ENCODE measurements around the gene TNFAIP1. TPM values are rescaled to one million over a fixed set of nuclear protein-coding genes. Genes with fewer than 3 reads are reported as not detected.

Gene TNFAIP1
- polyA plus RNA-seq, 3 donors from 2014 or later: 4.7 to 11.6 (median 6.7) TPM

DNA sequence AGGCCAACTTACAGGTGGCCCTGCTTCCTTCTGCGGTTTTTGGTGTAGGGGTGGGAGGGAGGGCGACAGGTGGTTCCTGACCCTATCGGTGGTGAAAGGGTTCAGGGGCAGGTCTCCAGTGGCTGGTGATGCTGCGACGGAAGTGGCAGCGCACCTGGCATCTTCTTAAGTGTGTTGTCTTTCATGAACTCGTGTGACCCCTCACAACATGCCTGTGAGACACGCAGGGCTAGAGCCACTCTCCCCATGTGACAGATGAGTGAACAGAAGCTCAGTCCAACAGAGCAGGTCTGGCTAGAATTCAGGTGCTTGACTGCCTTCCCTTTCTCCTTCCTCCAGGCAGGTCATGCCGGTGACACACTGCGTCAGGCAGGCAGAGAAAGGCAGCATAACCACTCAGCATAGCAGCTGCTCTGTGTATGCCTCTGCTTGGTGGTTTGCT is 8.0 kb downstream of the TNFAIP1 start:
- no peak for DNase-seq
- peaks cover 4 to 38% (median 12%) of the 10 kb centered on the region in 3 donors for H3K36me3 Mint-ChIP-seq
- no peaks in the 10 kb centered on the region for H3K9me3 Mint-ChIP-seq
- peaks cover 0 to 2% of the 10 kb centered on the region in 2 donors for H3K4me1 Mint-ChIP-seq
- no peak overlapping the region for H3K4me3 Mint-ChIP-seq
- peak overlapping the region in 1 of 6 donors; percentile 2 for H3K27ac Mint-ChIP-seq
- no peaks in the 10 kb centered on the region for H3K27me3 Mint-ChIP-seq (ENCODE audit: low read depth in 3 of 3)

DNA sequence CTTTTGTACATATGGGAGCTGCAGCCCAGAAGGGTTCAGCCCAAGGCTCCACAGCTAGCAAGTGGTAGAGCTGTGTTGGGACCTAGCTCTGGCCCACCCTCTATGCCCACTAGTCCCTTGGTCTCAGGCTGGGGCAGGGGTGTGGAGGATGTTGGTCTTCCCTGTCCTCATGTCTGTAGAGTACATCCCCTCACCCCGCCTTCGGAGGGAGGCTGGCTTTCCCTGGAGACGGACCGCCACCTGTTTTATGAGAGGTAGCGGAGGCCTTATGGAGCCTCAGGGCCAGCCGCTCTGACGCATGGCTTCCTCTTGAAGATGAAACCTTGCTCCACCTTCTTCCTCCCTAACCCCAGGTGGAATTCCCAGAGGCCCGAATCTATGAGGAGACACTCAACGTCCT is 8.4 kb downstream of the TNFAIP1 start:
- H3K9me3 Mint-ChIP-seq: no peaks in the 10 kb centered on the region
- no peaks in the 10 kb centered on the region for H3K27me3 Mint-ChIP-seq (ENCODE audit: low read depth in 3 of 3)
- peak overlapping the region in 1 of 6 donors; percentile 2 for H3K27ac Mint-ChIP-seq
- no peaks in the 10 kb centered on the region for H3K4me1 Mint-ChIP-seq
- DNase-seq: no peak
- no peak overlapping the region for H3K4me3 Mint-ChIP-seq
- H3K36me3 Mint-ChIP-seq: peaks cover 4 to 41% (median 12%) of the 10 kb centered on the region in 3 donors

- DNase-seq: no peak
- H3K4me3 Mint-ChIP-seq: no peak overlapping the region
- H3K9me3 Mint-ChIP-seq: no peaks in the 10 kb centered on the region
- no peaks in the 10 kb centered on the region for H3K27me3 Mint-ChIP-seq (ENCODE audit: low read depth in 3 of 3)
- no peak overlapping the region for H3K27ac Mint-ChIP-seq
- H3K4me1 Mint-ChIP-seq: no peaks in the 10 kb centered on the region
- peaks cover 4 to 41% (median 12%) of the 10 kb centered on the region in 3 donors for H3K36me3 Mint-ChIP-seq
These were observed 8.9 kb downstream of the TNFAIP1 start for GRCh38 chr17:28344435-28344901.

DNA sequence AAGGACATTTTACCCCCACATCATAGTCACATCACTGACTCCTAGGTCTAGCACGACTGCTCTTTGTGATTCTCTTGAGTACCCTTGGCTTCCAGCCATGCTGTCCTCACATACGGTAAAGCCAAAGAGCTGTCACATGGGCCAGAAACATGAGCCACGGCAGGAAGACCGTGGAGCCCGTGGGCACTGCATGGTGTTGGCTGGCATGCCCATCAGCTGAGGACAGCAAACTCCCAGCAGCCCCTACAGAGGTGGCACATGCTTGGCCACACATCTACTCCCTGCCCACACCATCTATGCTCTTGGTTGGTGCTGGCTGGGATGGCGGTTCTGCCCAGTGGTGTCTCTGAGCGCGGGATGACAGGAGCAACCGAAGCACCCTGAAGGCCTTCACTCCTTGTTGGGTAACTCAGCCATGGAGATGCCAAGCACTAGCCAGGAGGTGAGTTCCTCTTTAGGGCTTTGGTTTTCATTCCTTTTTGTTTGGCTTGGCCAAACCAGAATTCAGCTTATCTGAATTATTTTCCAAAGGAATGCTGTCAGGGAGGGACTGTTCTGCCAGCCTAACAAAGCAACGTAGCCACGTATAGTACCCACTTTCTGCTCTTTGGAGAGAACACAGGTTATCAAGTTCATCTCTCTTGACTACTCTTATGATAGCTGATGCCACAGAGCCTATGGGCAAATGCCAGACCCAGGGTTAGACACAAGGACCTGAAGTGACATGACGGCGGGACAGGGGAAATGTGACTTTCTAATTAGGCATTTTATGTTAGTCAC is 10.0 kb downstream of the TNFAIP1 start:
- H3K9me3 Mint-ChIP-seq: no peaks in the 10 kb centered on the region
- no peak overlapping the region for H3K4me3 Mint-ChIP-seq

DNA sequence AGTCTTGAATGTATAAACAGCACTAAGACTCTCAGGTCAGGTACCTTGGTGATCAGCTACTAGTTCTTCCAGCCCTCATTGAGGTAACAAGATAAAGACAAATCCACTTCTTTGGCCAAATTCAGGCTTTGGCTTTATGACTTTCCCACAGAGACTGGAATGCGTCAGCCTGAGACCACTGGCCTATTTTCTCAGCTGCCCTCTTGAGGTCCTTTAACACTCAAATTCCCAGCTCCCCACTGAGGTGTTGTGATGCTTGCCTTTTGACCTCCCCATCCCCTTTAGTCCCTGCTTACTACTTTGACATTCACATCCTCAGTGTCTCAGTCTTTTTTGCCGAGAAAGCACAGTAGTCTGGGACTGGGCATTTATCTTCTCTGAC is 10.6 kb downstream of the TNFAIP1 start:
- H3K4me3 Mint-ChIP-seq: no peak overlapping the region
- H3K27me3 Mint-ChIP-seq (ENCODE audit: low read depth in 3 of 3): peaks cover 0 to 2% (median 0%) of the 10 kb centered on the region in 3 donors
- H3K4me1 Mint-ChIP-seq: no peaks in the 10 kb centered on the region
- no peak for DNase-seq
- H3K27ac Mint-ChIP-seq: peak overlapping the region in 1 of 6 donors; percentile 7
- no peaks in the 10 kb centered on the region for H3K9me3 Mint-ChIP-seq
- peaks cover 9 to 51% (median 17%) of the 10 kb centered on the region in 3 donors for H3K36me3 Mint-ChIP-seq

More for the DNA sequence above, 10.0 kb downstream of the TNFAIP1 start:
- no peaks in the 10 kb centered on the region for H3K27me3 Mint-ChIP-seq (ENCODE audit: low read depth in 3 of 3)
- peaks cover 4 to 46% (median 12%) of the 10 kb centered on the region in 3 donors for H3K36me3 Mint-ChIP-seq
- no peaks in the 10 kb centered on the region for H3K4me1 Mint-ChIP-seq
- DNase-seq: no peak
- H3K27ac Mint-ChIP-seq: peak overlapping the region in 1 of 6 donors; percentile 7

- peaks cover 0 to 3% (median 0%) of the 10 kb centered on the region in 3 donors for H3K27me3 Mint-ChIP-seq (ENCODE audit: low read depth in 3 of 3)
- peaks cover 11 to 55% (median 17%) of the 10 kb centered on the region in 3 donors for H3K36me3 Mint-ChIP-seq
- peak overlapping the region in 1 of 6 donors; percentile 17 for H3K27ac Mint-ChIP-seq
- no peaks in the 10 kb centered on the region for H3K4me1 Mint-ChIP-seq
- no peak for DNase-seq
- no peaks in the 10 kb centered on the region for H3K9me3 Mint-ChIP-seq
- no peak overlapping the region for H3K4me3 Mint-ChIP-seq
These were observed 11.2 kb downstream of the TNFAIP1 start for GRCh38 chr17:28346746-28347246.

DNA sequence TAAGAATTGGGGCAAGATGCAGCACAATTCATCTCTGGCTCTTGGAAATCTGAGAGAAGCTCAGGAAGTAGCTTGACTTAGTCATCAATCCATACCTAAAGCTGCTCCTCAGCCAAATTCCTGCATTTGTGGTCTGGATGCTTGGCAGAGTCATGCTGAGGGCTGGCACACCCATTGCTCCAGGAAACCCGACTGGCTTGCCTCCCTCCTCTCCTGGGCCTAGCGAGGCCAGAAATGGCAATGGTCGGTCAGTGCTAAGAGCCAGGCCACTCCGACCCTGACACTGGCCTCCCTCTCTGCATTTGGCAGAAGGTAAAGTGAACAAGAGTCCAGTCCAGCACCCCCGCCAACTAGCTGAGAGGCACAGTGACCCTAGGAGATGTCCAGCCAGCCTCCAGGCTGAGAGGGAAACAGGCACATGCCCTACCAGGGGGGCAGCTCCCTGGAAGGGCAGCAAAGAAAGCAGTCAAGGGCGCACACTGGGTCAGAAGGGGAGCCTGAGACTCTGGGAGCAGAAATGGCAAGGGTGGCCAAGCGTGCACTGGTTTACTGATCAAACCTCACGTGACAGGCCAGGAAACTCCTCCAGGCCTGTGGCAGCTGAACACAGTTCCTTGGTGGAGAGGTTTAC is 11.8 kb downstream of the TNFAIP1 start:
- H3K4me1 Mint-ChIP-seq: no peaks in the 10 kb centered on the region
- H3K27me3 Mint-ChIP-seq (ENCODE audit: low read depth in 3 of 3): peaks cover 0 to 3% (median 0%) of the 10 kb centered on the region in 3 donors
- H3K4me3 Mint-ChIP-seq: no peak overlapping the region
- DNase-seq: no peak
- peaks cover 11 to 54% (median 20%) of the 10 kb centered on the region in 3 donors for H3K36me3 Mint-ChIP-seq
- H3K27ac Mint-ChIP-seq: no peak overlapping the region
- H3K9me3 Mint-ChIP-seq: no peaks in the 10 kb centered on the region

- no peak for DNase-seq
- Mint-ChIP-seq H3K27me3 (ENCODE audit: low read depth in 3 of 3) (peaks cover 0 to 3% (median 0%) of the 10 kb centered on the region in 3 donors), H3K36me3 (peaks cover 11 to 49% (median 20%) of the 10 kb centered on the region in 3 donors), H3K27ac (no peak overlapping the region), H3K4me1 (no peaks in the 10 kb centered on the region), H3K9me3 (no peaks in the 10 kb centered on the region), H3K4me3 (no peak overlapping the region)
These were observed 13.4 kb downstream of the TNFAIP1 start for GRCh38 chr17:28348979-28349378.

DNA sequence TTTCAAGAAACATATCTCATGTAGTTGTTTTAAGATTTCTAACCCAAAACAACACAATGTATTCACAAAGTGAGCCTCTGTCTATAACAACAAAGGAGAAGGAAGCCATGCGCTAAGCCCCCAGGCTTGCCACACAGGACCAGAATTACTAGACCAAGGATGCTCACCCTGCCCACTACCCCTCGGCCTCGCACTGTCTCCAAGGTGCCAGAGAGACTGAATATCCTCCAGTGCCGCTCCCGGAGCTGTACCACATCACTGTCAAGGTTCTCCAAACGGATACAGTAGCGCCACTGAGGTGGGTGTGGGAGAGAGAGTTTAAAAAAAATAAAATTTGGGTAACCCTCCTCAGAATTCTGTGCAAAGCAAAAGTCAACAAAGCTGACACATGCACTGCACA is 14.7 kb downstream of the TNFAIP1 start:
- no peak for DNase-seq
- peaks cover 0 to 5% of the 10 kb centered on the region in 2 donors for H3K4me1 Mint-ChIP-seq
- H3K4me3 Mint-ChIP-seq: no peak overlapping the region
- H3K36me3 Mint-ChIP-seq: peaks cover 11 to 51% (median 19%) of the 10 kb centered on the region in 3 donors
- no peaks in the 10 kb centered on the region for H3K9me3 Mint-ChIP-seq
- H3K27ac Mint-ChIP-seq: no peak overlapping the region
- H3K27me3 Mint-ChIP-seq (ENCODE audit: low read depth in 3 of 3): peaks cover 0 to 3% (median 0%) of the 10 kb centered on the region in 3 donors

- Mint-ChIP-seq H3K4me3 (peak within 1 kb of the TSS; percentile 92 to 95 (median 94)), H3K9me3 (no peaks in the 10 kb centered on the region), H3K36me3 (peaks cover 3 to 24% (median 8%) of the 10 kb centered on the region in 3 donors), H3K27ac (peak within 1 kb of the TSS; percentile 88 to 95 (median 95)), H3K4me1 (peaks cover 25 to 34% of the 10 kb centered on the region in 2 donors), H3K27me3 (ENCODE audit: low read depth in 3 of 3) (peaks cover 0 to 7% (median 5%) of the 10 kb centered on the region in 3 donors)
- DNase-seq: peak; percentile 95 to 96 (median 95)
These were observed 21.7 kb downstream of the TNFAIP1 start, which contains the start of gene POLDIP2 for GRCh38 chr17:28357061-28357900. Gene POLDIP2, minus strand, starts transcription at chr17:28357527. Its CDS starts 79 bp downstream, at chr17:28357448.

DNA sequence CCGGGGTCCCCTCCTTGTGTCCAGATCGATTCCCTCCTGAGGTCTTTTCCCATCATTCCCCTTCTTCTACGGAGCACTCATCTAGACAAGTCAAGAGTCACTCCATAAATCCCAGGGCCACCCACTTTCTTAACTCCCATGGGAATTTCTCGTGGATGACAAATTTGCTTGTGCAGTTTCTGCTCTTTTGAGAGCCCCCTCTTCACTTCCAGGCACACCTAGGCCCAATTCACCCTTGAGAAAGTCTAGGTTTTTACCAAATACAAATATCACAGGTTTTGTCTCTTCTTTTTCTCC is 22.3 kb downstream of the TNFAIP1 start:
- no peak for DNase-seq
- Mint-ChIP-seq H3K36me3 (peaks cover 2 to 26% (median 8%) of the 10 kb centered on the region in 3 donors), H3K4me3 (peak overlapping the region; percentile 92 to 95 (median 94)), H3K27me3 (ENCODE audit: low read depth in 3 of 3) (peaks cover 0 to 7% (median 5%) of the 10 kb centered on the region in 3 donors), H3K27ac (peak overlapping the region; percentile 88 to 95 (median 95)), H3K9me3 (no peaks in the 10 kb centered on the region), H3K4me1 (peaks cover 25 to 34% of the 10 kb centered on the region in 2 donors)

GRCh38 chr17:28363186-28363585 is 27.6 kb downstream of the TNFAIP1 start:
- Mint-ChIP-seq H3K27me3 (ENCODE audit: low read depth in 3 of 3) (peaks cover 0 to 3% (median 0%) of the 10 kb centered on the region in 3 donors), H3K4me1 (peaks cover 6% of the 10 kb centered on the region in 2 donors), H3K4me3 (no peak overlapping the region), H3K36me3 (peaks cover 0 to 22% (median 8%) of the 10 kb centered on the region in 3 donors), H3K27ac (no peak overlapping the region), H3K9me3 (no peaks in the 10 kb centered on the region)
- DNase-seq: no peak

Measured in immature natural killer cell (primary cell).